GM12872 (cell line): ENCODE measurements around the gene GLMP.

Experiments used
- TF ChIP-seq, protein P1 (sequence below): IDR thresholded peaks from 3 replicates; pipeline ENCODE4 v1.5.1; 2011; ENCODE audit warnings: low read depth, mild to moderate bottlenecking, low read length, moderate library complexity; ENCODE audit not compliant: insufficient read depth

Gene GLMP

DNA sequence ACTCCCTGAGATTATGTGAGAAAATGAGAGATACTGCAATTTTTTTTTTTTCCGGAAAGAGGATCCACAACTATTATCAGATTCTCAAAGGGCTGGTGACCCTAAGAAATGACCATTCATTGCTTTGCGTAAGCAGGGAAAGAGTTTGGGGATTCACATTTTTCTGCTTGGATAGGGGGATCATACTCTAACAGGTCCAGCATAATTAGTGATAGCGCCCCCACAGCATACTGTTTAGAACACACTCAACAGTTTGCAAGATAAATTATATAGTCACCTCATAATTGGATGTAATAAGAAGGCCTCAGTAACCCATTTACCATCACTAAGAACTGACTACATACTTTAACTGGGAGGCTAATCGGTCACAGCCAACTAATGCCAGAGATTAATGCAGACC is 40.8 kb upstream of the GLMP start:
- TF ChIP-seq, protein P1, sequence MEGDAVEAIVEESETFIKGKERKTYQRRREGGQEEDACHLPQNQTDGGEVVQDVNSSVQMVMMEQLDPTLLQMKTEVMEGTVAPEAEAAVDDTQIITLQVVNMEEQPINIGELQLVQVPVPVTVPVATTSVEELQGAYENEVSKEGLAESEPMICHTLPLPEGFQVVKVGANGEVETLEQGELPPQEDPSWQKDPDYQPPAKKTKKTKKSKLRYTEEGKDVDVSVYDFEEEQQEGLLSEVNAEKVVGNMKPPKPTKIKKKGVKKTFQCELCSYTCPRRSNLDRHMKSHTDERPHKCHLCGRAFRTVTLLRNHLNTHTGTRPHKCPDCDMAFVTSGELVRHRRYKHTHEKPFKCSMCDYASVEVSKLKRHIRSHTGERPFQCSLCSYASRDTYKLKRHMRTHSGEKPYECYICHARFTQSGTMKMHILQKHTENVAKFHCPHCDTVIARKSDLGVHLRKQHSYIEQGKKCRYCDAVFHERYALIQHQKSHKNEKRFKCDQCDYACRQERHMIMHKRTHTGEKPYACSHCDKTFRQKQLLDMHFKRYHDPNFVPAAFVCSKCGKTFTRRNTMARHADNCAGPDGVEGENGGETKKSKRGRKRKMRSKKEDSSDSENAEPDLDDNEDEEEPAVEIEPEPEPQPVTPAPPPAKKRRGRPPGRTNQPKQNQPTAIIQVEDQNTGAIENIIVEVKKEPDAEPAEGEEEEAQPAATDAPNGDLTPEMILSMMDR: peak; percentile 48; the same call in 2 of the 3 replicates

GRCh38 chr1:156320560-156320959 is 25.1 kb upstream of the GLMP start:
- TF ChIP-seq, protein P1: no peak

DNA sequence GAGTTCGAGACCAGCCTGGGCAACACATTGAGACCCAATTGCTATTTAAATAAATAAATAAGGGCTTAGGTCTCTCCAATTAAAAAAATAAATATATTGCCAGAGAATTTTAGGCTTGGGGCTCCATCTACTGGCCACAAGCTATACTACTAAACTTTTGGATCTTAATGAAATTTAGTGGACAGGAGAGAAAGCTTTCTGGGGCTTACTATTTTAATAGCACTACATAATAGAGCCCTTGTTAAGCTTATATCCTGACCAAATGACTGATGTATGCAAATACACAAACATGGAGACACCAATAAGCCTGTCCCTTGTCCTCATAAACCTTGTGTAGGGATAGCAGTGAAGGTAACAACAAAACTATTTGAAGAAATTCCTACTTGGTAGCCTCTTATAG is 24.2 kb upstream of the GLMP start:
- TF ChIP-seq, protein P1: peak; percentile 44; the same call in 1 of the 3 replicates

- TF ChIP-seq, protein P1: no peak
Observed at GRCh38 chr1:156316909-156317308, 21.4 kb upstream of the GLMP start.

GRCh38 chr1:156310962-156311361 is 15.5 kb upstream of the GLMP start:
- TF ChIP-seq, protein P1: no peak

DNA sequence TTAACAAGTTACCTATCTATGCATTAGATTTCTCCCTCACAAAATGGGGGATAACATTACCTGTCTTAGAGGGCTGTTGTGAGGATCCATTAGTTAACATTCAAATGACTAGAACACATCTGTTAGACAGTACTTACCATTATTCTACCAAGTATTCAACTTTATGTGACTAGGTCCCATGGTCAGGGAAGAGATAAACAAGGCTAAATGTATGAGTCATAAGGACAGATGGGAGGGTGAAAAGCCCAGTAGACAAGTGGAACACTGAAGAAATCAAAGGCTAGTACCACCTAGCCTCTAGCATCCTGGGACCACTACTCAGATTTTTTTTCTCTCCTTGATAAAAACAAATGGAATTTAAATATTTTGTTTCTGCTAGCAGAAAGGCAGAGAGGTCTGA is 12.6 kb upstream of the GLMP start:
- TF ChIP-seq, protein P1: no peak

DNA sequence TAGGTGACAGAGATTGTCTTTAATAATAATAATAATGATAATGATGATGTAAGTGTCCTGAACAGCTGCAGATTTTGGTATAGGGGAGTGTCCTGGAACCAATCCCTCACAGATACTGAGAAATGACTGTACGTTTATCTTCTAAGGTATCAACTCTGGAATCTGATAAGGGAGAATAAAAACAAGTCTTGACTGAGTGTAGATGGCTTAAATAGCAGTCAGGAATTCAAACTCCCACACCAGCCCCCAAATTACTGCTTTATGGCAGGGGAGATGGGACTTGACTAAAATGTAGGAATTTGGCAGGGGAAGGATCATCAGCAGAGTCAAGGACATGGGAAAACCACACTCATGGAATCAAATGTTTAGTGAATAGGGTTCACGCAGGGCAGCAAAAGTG is 9.7 kb upstream of the GLMP start:
- TF ChIP-seq, protein P1: no peak

DNA sequence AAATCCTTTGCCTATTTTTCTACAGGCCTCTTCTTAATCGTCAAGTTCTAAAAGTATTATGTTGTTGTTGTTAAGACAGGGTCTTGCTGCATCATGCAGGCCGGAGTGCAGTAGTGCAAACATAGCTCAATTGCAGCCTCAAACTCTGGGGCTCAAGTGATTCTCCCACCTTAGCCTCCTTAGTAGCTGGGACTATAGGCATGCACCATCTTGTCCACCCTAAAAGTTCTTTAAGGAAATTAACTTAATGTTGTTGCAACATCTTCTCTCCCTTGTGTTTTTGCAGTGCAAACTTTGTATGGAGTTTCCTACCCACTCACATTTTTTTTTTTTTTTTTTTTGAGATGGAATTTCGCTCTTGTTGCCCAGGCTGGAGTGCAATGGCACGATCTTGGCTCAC is 7.8 kb upstream of the GLMP start:
- TF ChIP-seq, protein P1: no peak
